Loucy (cell line): Measurements from ENCODE around the gene UNC50.
A peak's percentile ranks its signal among the peaks of the same experiment; 100 is the strongest.

ENCODE experiments used
- H2AFZ ChIP-seq: fragments of 200-600 bp; sonication (generic); 2 replicates; pipeline ENCODE4 v1.6.0; 2016; ENCODE audit warnings: antibody characterized with exemption, mild to moderate bottlenecking, low read length, moderate library complexity
- H3F3A ChIP-seq: fragments of 200-600 bp; 2 replicates; pipeline ENCODE4 v1.6.0; 2016; ENCODE audit warnings: antibody characterized with exemption, low read depth, mild to moderate bottlenecking
- H3K27me3 ChIP-seq: fragments of 200-600 bp; sonication (generic); 2 replicates; pipeline ENCODE4 v1.6.1; 2014; ENCODE audit warnings: low read length, mild to moderate bottlenecking; ENCODE audit not compliant: insufficient read depth, poor library complexity, severe bottlenecking
- H3K36me3 ChIP-seq: fragments of 200-600 bp; sonication (generic); 2 replicates; pipeline ENCODE4 v1.6.1; 2016; ENCODE audit warnings: low read length; ENCODE audit not compliant: insufficient read depth
- H3K4me1 ChIP-seq: fragments of 200-600 bp; sonication (generic); 2 replicates; pipeline ENCODE4 v1.5.1; 2014; ENCODE audit warnings: low read length, mild to moderate bottlenecking; ENCODE audit not compliant: insufficient read depth, poor library complexity, severe bottlenecking
- H3K4me2 ChIP-seq: fragments of 200-600 bp; sonication (generic); 2 replicates; pipeline ENCODE4 v1.6.0; 2014; ENCODE audit warnings: antibody characterized with exemption, low read length, low read depth, mild to moderate bottlenecking; ENCODE audit not compliant: poor library complexity, severe bottlenecking
- H3K4me3 ChIP-seq: fragments of 200-600 bp; sonication (generic); 2 replicates; pipeline ENCODE4 v1.5.1; 2014; ENCODE audit warnings: low read length, mild to moderate bottlenecking, mixed read lengths; ENCODE audit not compliant: poor library complexity, severe bottlenecking
- H3K79me2 ChIP-seq: fragments of 200-600 bp; sonication (generic); 2 replicates; pipeline ENCODE4 v1.6.1; 2014; ENCODE audit warnings: low read length; ENCODE audit not compliant: insufficient read depth
- H3K9ac ChIP-seq: fragments of 200-600 bp; sonication (generic); 2 replicates; pipeline ENCODE4 v1.6.0; 2014; ENCODE audit warnings: mild to moderate bottlenecking, low read depth, low read length, moderate library complexity; ENCODE audit not compliant: poor library complexity, severe bottlenecking
- H3K9me2 ChIP-seq: fragments of 200-600 bp; sonication (generic); replicated peaks from 2 replicates; pipeline ENCODE4 v1.6.1; 2016; ENCODE audit warnings: low read depth, low read length, mixed read lengths
- H3K9me3 ChIP-seq: fragments of 200-600 bp; sonication (generic); 2 replicates; pipeline ENCODE4 v1.6.1; 2014; ENCODE audit warnings: mild to moderate bottlenecking, antibody characterized with exemption, low read length, low read depth; ENCODE audit not compliant: insufficient read depth
- H4K20me1 ChIP-seq: fragments of 200-600 bp; sonication (generic); 2 replicates; pipeline ENCODE4 v1.6.0; 2014; ENCODE audit warnings: antibody characterized with exemption, low read length, mild to moderate bottlenecking; ENCODE audit not compliant: insufficient read depth, poor library complexity, severe bottlenecking
- CTCF ChIP-seq: fragments of 200-600 bp; sonication (generic); conservative IDR thresholded peaks from 2 replicates; pipeline ENCODE4 v1.5.1; 2014; ENCODE audit warnings: mild to moderate bottlenecking, antibody characterized with exemption, low read length
- EZH2phosphoT487 ChIP-seq: fragments of 200-600 bp; IDR thresholded peaks from 2 replicates; pipeline ENCODE4 v1.6.1; 2018; ENCODE audit warnings: antibody characterized with exemption, mild to moderate bottlenecking, moderate library complexity, borderline replicate concordance

Gene UNC50

GRCh38 chr2:98634406-98635092 lies 26.2 kb downstream of the UNC50 start:
- Histone ChIP-seq H3F3A (peaks cover 12% of the 10 kb centered on the region), H3K79me2 (no peaks in the 10 kb centered on the region), H3K4me3 (peak overlapping the region; percentile 58), H3K4me1 (peaks cover 28% of the 10 kb centered on the region), H3K27me3 (no peaks in the 10 kb centered on the region), H4K20me1 (no peaks in the 10 kb centered on the region), H3K4me2 (peak overlapping the region; percentile 70), H3K9me3 (no peaks in the 10 kb centered on the region), H3K36me3 (peaks cover 6% of the 10 kb centered on the region; the same call in 1 of the 2 replicates), H3K9ac (peak overlapping the region; percentile 66), H2AFZ (peak overlapping the region; percentile 68), H3K9me2 (no peaks in the 10 kb centered on the region)
- TF ChIP-seq EZH2phosphoT487 (no peak), CTCF (peak; percentile 81)

GRCh38 chr2:98637401-98638147 lies 29.2 kb downstream of the UNC50 start:
- Histone ChIP-seq H3K9me3 (no peaks in the 10 kb centered on the region), H3F3A (peaks cover 12% of the 10 kb centered on the region), H3K36me3 (peaks cover 8% of the 10 kb centered on the region; the same call in 1 of the 2 replicates), H3K4me2 (peak overlapping the region; percentile 33), H3K9me2 (no peaks in the 10 kb centered on the region), H2AFZ (no peak overlapping the region), H3K9ac (no peak overlapping the region), H4K20me1 (no peaks in the 10 kb centered on the region), H3K27me3 (no peaks in the 10 kb centered on the region), H3K79me2 (no peaks in the 10 kb centered on the region), H3K4me3 (no peak overlapping the region), H3K4me1 (peaks cover 28% of the 10 kb centered on the region)
- TF ChIP-seq CTCF, result no peak
- TF ChIP-seq EZH2phosphoT487, result no peak

- Histone ChIP-seq H3K36me3 (peaks cover 14% of the 10 kb centered on the region; the same call in 1 of the 2 replicates), H3F3A (no peaks in the 10 kb centered on the region)
- TF ChIP-seq EZH2phosphoT487 (no peak), CTCF (no peak)
These were observed 35.2 kb downstream of the UNC50 start for GRCh38 chr2:98643496-98644100.

More at GRCh38 chr2:98643496-98644100, 35.2 kb downstream of the UNC50 start:
- no peak overlapping the region for H3K9ac ChIP-seq
- H3K9me3 ChIP-seq, result no peaks in the 10 kb centered on the region
- H3K9me2 ChIP-seq, result no peaks in the 10 kb centered on the region
- no peaks in the 10 kb centered on the region for H3K4me1 ChIP-seq
- H3K4me3 ChIP-seq, result no peak overlapping the region
- no peaks in the 10 kb centered on the region for H4K20me1 ChIP-seq
- H3K4me2 ChIP-seq, result no peak overlapping the region
- no peaks in the 10 kb centered on the region for H3K27me3 ChIP-seq
- no peak overlapping the region for H2AFZ ChIP-seq
- H3K79me2 ChIP-seq, result no peaks in the 10 kb centered on the region
